Activated CD4-positive, alpha-beta T cell treated with anti-CD3 and anti-CD28 coated beads, Interleukin-2, Interleukin-4, amounts not matched to agents 100 ng/mL and 50 ng/mL, durations not matched to agents 16 hours and 8 hours (primary cell): ENCODE results near the gene KCNK7.

ENCODE experiments used
- DNase-seq: peaks from one replicate; pipeline ENCODE4 v3.0.0-alpha.2; 2020; ENCODE audit warnings: low spot score

KCNK7 gene

DNA sequence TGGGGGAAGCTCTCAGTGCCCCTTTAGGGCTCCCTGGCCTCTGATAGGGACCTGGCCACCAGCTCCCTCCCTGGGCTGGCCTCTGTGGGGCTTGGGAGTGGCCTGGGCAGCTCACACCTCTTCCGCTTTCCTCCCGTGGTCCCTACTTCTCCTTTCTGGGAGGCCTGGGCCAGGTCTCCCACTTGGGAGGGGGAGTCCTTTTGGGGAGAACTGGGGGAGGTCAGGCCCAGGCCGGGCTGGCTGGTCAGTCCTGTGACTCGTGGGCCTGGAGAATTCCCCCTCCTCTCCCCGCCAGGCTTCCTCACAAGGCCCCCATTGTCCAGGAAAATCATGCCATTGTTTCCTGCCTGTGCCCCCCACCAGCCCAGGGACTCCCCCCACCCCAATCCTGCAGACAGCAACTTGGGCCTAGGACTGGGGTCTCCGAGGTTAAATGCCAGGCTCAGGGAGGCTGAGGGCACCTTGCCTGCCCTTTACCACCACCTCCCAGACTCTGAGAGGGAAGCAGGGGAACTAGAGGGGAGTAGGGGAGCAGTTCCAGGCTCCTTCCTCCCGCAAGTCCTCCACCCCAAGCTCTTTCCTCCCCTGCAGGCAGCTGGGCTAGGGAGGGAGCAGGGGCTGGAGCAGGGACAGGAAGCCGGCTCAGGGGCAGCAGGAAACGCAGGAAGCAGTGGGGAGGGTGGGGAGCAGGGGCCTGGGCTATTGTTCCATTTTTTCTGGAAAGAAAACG is 15.6 kb upstream of the KCNK7 start:
- no peak for DNase-seq

DNA sequence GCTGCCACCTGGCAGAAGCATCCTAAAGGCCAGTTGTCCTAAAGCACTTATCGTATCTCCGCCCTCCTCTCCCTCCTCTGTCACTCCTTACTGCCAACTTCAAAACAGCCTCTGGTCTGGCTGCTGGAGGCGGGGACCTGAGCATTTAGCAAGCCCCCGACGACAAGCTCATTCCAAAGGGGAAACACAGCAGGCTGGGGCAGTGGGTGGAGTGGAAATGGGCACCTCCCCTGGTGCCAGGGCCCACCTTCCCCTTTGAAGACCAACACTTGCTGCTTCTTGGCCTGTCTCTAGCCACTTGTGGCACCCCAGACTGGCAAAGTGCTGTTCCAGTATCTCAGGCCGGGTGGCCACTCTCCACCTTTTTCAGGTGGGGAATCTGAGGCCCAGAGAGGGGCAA is 14.8 kb upstream of the KCNK7 start:
- DNase-seq: no peak

GRCh38 chr11:65609665-65610064 is 14.1 kb upstream of the KCNK7 start:
- DNase-seq: no peak

DNA sequence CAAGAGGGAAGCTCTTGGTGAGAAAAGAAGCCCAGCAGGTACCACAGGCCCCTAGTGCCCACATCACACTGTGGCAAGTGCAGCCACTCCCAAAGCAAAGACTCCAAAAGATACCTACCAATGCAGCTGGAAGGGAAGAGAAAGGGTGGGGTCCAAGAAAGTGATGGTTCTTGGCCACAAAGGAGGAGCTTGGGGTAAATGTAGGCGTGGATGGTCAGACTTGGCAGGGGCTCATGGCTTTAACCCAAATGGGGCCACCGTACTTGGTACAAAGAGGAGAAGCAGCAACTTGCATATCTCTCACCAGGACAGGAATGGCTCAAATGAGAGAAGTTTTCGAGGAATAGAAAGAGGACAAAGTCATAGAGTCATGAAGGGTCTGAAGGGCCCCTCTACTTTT is 13.6 kb upstream of the KCNK7 start:
- DNase-seq: no peak

DNA sequence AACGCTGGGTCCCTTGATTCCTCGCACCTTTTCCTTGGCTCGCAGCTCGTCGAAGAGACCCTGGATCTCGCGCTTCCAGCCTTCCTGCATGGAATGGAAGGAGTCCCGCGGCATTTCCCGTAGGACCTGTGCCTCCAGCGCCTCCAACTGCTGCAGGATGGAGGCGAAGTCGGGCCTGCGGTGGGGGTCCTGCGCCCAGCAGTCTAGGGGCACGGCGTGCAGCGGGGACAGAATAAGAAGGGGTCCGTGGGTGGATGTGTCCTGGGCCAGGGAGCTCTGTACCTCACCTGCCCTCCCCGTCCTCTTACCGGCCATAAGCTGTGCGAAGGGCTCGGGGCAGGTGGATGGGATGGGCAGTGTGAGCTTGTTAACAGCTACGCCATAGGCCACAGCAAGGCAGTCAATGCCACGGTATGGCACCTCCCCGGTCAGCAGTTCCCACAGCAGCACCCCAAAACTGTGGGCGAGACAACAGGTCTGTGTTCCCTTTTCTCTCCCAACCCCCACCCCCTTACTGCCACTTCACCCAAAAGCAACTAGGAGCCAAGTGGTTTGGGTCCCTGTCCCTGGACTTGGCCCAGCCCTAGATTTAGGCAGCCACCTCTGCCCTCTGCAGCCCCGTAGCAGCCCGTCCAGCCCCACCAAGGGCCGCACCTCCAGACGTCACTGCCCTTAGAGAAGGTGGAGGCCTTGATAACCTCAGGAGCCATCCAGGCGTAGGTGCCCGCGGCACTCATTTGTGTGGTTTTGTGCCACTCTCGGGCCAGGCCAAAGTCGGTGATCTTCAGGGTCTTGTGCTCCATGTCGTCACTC is 12.2 kb upstream of the KCNK7 start:
- DNase-seq: no peak

- no peak for DNase-seq
Measured at GRCh38 chr11:65606876-65607613, 11.4 kb upstream of the KCNK7 start.

DNA sequence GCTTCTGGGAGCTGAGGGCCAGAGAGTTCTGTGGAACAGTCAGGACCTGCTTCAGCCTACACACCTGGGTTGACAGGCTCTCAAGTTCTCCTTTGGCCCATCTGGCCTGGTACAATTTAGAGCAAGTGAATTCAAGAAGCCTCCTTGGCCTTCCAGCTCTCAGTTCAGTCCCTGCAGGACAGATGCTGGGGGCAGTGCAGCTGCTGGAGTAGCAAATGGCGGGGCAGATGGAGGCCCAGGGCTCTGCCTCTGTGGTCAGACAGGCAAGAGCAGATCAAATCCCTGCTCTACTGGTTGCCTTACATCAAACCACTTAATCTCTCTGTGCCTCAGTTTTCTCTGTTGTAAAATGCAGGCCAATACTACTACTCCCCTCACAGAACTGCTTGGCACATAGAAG is 8.7 kb upstream of the KCNK7 start:
- no peak for DNase-seq

- DNase-seq: no peak
Measured at GRCh38 chr11:65599955-65600246, 4.3 kb upstream of the KCNK7 start.

- DNase-seq: no peak
Measured at GRCh38 chr11:65599216-65599954, 3.8 kb upstream of the KCNK7 start.

DNA sequence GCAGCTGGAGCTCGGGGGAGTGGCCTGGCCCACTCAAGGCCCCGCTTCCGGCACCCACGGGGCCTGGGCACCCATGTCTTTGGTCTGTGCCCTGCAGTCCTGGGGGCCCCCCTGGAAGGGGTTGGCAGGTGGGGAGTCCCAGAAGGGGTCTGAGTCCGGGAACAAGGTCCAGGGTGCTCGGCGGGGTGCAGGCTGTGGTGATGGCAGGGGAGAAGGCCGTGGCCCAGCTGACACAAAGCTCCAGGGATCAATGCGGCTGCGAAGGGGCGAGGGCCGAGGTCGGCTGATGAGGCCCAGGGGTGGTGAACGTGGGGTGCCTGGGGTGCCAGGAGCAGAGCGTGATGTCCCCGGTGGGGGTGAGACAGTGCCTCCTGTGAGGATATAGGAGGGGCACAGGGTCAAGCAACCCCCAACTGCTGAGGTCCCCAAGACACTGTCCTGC is 2.7 kb upstream of the KCNK7 start:
- no peak for DNase-seq

DNA sequence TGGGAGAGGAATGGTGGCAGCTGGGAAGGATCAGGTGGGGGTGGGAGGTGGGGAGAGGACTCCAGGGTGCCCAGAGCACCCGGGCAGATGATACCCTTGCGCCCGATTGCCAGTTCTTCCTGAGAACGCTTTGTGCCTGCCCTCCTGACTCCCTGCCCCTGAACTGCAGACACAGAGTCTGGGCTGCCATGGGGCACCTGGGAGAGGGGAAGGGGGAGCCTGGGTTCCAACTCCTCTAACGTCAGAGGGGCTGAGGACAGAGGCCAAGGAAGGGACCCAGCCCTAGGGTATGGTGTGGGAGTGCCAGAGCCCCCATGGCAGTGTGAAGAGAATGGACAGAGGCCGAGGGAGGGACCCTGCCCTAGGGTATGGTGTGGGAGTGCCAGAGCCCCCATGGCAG is 920 bp upstream of the KCNK7 start:
- no peak for DNase-seq

- DNase-seq: no peak
Measured at GRCh38 chr11:65595131-65595530, 469 bp downstream of the KCNK7 start.

- DNase-seq: peak; percentile 36
Measured at GRCh38 chr11:65593518-65594414, 1.8 kb downstream of the KCNK7 start.

GRCh38 chr11:65592858-65593517 is 2.6 kb downstream of the KCNK7 start:
- no peak for DNase-seq

DNA sequence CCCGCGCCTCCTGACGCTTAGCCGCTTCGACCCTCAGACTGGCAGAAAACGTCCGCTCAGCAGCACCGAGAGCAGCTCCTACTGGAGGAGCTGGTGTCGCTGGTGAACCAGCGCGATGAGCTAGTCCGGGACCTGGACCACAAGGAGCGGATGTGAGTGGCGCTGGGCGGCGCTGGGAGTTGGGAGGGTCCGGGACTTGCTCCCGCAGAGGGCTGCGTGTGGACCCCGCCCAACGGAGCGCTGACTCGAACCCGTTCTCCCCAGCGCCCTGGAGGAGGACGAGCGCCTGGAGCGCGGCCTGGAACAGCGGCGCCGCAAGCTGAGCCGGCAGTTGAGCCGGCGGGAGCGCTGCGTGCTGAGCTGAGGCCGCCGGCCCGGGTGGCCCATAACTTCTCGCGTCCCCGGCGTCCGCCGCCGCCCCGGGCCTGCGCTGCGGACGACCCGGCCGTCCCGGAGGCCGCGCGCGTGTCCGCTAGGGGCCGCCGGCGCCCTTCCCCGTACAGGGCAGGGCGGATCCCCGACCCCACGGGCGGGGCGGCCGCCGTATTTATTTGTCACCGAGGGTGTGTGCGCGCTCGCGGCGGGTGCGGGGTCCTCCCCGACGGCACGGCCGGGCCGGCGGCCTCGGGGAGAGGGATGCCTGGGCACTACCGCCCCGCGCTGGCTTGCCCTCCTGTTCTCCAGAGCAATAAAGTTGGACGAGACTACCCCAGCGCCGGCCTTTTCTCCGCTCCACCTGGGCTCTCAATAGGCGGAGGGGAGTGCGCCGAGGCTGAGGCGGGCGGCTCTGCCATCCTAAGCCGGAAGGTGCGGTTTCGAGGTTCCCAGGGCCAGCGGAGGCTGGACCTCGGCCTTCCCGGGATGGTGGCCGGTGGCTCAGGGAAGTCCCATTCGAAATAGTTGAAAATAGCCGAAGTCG is 3.4 kb downstream of the KCNK7 start:
- DNase-seq: no peak

DNA sequence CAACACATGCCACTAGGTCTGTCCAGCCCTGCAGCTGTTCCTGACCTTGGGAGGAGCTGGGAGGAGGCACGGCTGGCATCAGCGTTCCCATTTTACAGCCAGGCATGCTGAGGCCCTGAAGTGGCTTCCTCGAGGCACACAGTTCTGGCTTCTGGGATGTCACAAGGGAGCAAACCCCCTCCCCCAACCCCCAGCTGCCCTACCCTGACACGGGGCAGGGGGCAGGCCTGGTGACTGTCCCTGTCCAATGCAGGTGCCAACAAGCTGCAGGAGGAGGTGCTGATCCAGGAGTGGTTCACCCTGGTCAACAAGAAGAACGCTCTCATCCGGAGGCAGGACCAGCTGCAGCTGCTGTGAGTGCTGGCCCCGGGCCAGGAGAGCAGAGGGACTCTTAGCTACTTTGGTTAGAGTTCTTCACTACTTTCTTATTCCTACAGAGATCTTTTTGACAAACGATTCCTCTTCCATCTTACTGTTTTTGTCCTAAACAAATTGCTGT is 5.3 kb downstream of the KCNK7 start:
- no peak for DNase-seq

- peak; percentile 23 for DNase-seq
Measured at GRCh38 chr11:65589444-65590239, 6.0 kb downstream of the KCNK7 start.

- peak; percentile 89 for DNase-seq
Measured at GRCh38 chr11:65588199-65589054, 7.2 kb downstream of the KCNK7 start.
